Neutrophil (primary cell): Measurements from ENCODE around the gene ASB18.

ENCODE experiments used
- H3K27ac ChIP-seq: fragments of 200-600 bp; sonication (generic); 2 replicates; pipeline ENCODE4 v1.5.1; 2016; ENCODE audit warnings: mild to moderate bottlenecking, moderate library complexity
- H3K27me3 ChIP-seq: fragments of 200-600 bp; sonication (generic); 2 replicates; pipeline ENCODE4 v1.6.0; 2016; ENCODE audit warnings: mild to moderate bottlenecking
- H3K36me3 ChIP-seq: fragments of 200-600 bp; sonication (generic); 2 replicates; pipeline ENCODE4 v1.5.1; 2017
- H3K4me1 ChIP-seq, 2 experiments: fragments of 200-600 bp in 1 of 2; sonication (generic) in 1 of 2; 1 replicate in 1 of 2; 2 replicates in 1 of 2; pipeline versions ENCODE4 v1.5.1 to v1.6.1; 2013 to 2016; ENCODE audit warnings: low read depth in 1 of 2, low read length in 1 of 2, mild to moderate bottlenecking in 1 of 2, moderate library complexity in 1 of 2; ENCODE audit not compliant: control insufficient read depth in 1 of 2, insufficient read depth in 1 of 2
- H3K4me3 ChIP-seq, 2 experiments: fragments of 200-600 bp in 1 of 2; sonication (generic) in 1 of 2; 1 replicate in 1 of 2; 2 replicates in 1 of 2; pipeline ENCODE4 v1.5.1; 2013 to 2016; ENCODE audit warnings: low read depth in 1 of 2, low read length in 1 of 2, mild to moderate bottlenecking in 1 of 2, moderate library complexity in 1 of 2
- H3K9me3 ChIP-seq: fragments of 200-600 bp; sonication (generic); 2 replicates; pipeline ENCODE4 v1.5.1; 2016
- CTCF ChIP-seq: fragments of 200-600 bp; sonication (generic); IDR thresholded peaks from 2 replicates; pipeline ENCODE4 v1.5.1; 2016; ENCODE audit warnings: antibody characterized with exemption

The ASB18 gene

GRCh38 chr2:236250286-236250685 is 13.9 kb downstream of the ASB18 start:
- Histone ChIP-seq H3K27ac (no peak overlapping the region), H3K4me3 (no peak overlapping the region), H3K4me1 (no peaks in the 10 kb centered on the region), H3K36me3 (no peaks in the 10 kb centered on the region), H3K9me3 (no peaks in the 10 kb centered on the region), H3K27me3 (peaks cover 14% of the 10 kb centered on the region)
- TF ChIP-seq CTCF: no peak

- no peaks in the 10 kb centered on the region for H3K4me1 ChIP-seq
- H3K27me3 ChIP-seq: peaks cover 14% of the 10 kb centered on the region
- H3K4me3 ChIP-seq: no peak overlapping the region
- H3K9me3 ChIP-seq: no peaks in the 10 kb centered on the region
- H3K36me3 ChIP-seq: no peaks in the 10 kb centered on the region
- H3K27ac ChIP-seq: no peak overlapping the region
- TF ChIP-seq CTCF: no peak
These were observed 15.1 kb downstream of the ASB18 start for GRCh38 chr2:236249066-236249465.

- Histone ChIP-seq H3K4me3 (no peak overlapping the region), H3K27ac (no peak overlapping the region), H3K4me1 (no peaks in the 10 kb centered on the region), H3K27me3 (peaks cover 17% of the 10 kb centered on the region), H3K36me3 (no peaks in the 10 kb centered on the region), H3K9me3 (no peaks in the 10 kb centered on the region)
- no peak for TF ChIP-seq CTCF
These were observed 17.4 kb downstream of the ASB18 start for GRCh38 chr2:236246711-236247246.

- no peaks in the 10 kb centered on the region for H3K9me3 ChIP-seq
- peaks cover 34% of the 10 kb centered on the region for H3K27me3 ChIP-seq
- H3K36me3 ChIP-seq: no peaks in the 10 kb centered on the region
- H3K27ac ChIP-seq: no peak overlapping the region
- no peak overlapping the region for H3K4me3 ChIP-seq
- no peaks in the 10 kb centered on the region for H3K4me1 ChIP-seq
- TF ChIP-seq CTCF: no peak
These were observed 19.9 kb downstream of the ASB18 start for GRCh38 chr2:236244256-236244655.

GRCh38 chr2:236242057-236242495 is 22.1 kb downstream of the ASB18 start:
- H3K27ac ChIP-seq: no peak overlapping the region
- H3K36me3 ChIP-seq: no peaks in the 10 kb centered on the region
- H3K9me3 ChIP-seq: no peaks in the 10 kb centered on the region
- no peak for TF ChIP-seq CTCF
- H3K27me3 ChIP-seq: peaks cover 56% of the 10 kb centered on the region
- no peak overlapping the region for H3K4me3 ChIP-seq
- H3K4me1 ChIP-seq: no peaks in the 10 kb centered on the region
